Mononuclear cell (primary cell): ENCODE measurements around the gene TARBP2. TPM values are rescaled to one million over a fixed set of nuclear protein-coding genes. Genes with fewer than 3 reads are reported as not detected.

Experiments used
- H3K27me3 ChIP-seq: 2 replicates; pipeline ENCODE4 v1.6.0; 2011; ENCODE audit warnings: low read length, control low read depth; ENCODE audit not compliant: insufficient read depth
- H3K4me1 ChIP-seq: 2 replicates; pipeline ENCODE4 v1.5.1; 2011; ENCODE audit warnings: mild to moderate bottlenecking, low read length, control low read depth; ENCODE audit not compliant: insufficient read depth
- H3K4me3 ChIP-seq: 2 replicates; pipeline ENCODE4 v1.5.1; 2011; ENCODE audit warnings: mild to moderate bottlenecking, low read length, moderate library complexity
- H3K9me3 ChIP-seq: 2 replicates; pipeline ENCODE4 v1.5.1; 2011; ENCODE audit warnings: low read depth, mild to moderate bottlenecking, control low read depth, low read length
- total RNA-seq: library from RNA; depleted of rRNA; stranded (reverse); fragments of >200 nt; gene quantifications from one replicate; pipeline ENCODE4 v1.2.3, GENCODE V29; 2012

TARBP2 gene, protein sequence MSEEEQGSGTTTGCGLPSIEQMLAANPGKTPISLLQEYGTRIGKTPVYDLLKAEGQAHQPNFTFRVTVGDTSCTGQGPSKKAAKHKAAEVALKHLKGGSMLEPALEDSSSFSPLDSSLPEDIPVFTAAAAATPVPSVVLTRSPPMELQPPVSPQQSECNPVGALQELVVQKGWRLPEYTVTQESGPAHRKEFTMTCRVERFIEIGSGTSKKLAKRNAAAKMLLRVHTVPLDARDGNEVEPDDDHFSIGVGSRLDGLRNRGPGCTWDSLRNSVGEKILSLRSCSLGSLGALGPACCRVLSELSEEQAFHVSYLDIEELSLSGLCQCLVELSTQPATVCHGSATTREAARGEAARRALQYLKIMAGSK
- total RNA-seq = 9.4 TPM

DNA sequence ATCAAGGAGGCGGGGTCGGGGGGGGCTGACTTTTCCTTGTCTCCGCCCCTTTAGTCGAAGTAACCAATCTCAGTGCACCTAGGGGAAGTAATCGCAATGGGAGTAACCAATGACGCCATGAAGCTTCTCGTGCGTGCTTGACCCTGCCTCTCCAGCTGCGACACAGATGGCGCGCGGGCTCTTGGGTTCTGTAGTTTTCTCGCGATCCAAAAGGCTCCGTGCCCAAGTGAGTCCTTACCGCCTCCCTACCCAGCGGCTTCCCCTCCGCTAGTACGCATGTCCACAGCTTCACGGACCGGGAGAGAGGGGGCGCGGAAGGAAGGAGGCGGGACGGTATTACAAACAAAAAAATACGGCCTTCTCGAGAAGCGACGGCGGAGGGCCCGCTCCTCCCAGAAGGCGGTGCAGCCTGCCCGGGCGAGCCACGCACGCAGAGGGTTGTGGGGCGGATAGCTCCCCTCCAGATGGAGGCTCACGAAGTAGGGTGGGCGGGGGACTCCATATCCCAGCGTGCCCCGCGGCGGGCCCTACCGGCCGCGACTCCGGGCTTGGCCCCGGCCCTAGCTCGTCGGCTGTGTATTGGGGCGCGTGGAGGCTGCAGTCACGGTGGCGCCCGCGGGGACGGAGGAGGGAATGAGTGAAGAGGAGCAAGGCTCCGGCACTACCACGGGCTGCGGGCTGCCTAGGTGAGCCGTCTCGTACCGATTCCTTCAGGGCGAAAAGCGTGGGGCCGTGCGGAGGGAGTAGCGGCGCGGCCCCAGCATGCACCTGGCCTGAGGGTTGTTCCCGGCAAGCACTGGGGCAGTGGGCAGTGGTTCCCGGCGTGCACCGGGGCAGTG, at the start of gene TARBP2:
Gene TARBP2, plus strand, starts transcription at position 508 of the 839 bp plus-strand sequence. Its CDS starts 126 bp downstream, at position 634.
- Histone ChIP-seq H3K4me3 (peak within 1 kb of the TSS; percentile 60), H3K9me3 (no peaks in the 10 kb centered on the region), H3K4me1 (peaks cover 41% of the 10 kb centered on the region), H3K27me3 (no peaks in the 10 kb centered on the region)

- Histone ChIP-seq H3K4me1 (peaks cover 20% of the 10 kb centered on the region), H3K27me3 (no peaks in the 10 kb centered on the region), H3K4me3 (peak within 1 kb of the TSS; percentile 75), H3K9me3 (no peaks in the 10 kb centered on the region)
Measured at GRCh38 chr12:53451661-53452158, 49.4 kb upstream of the TARBP2 start, which contains the start of gene PCBP2. Gene PCBP2, plus strand, starts transcription at chr12:53452102. Its CDS starts 2,699 bp downstream, at chr12:53454801.

DNA sequence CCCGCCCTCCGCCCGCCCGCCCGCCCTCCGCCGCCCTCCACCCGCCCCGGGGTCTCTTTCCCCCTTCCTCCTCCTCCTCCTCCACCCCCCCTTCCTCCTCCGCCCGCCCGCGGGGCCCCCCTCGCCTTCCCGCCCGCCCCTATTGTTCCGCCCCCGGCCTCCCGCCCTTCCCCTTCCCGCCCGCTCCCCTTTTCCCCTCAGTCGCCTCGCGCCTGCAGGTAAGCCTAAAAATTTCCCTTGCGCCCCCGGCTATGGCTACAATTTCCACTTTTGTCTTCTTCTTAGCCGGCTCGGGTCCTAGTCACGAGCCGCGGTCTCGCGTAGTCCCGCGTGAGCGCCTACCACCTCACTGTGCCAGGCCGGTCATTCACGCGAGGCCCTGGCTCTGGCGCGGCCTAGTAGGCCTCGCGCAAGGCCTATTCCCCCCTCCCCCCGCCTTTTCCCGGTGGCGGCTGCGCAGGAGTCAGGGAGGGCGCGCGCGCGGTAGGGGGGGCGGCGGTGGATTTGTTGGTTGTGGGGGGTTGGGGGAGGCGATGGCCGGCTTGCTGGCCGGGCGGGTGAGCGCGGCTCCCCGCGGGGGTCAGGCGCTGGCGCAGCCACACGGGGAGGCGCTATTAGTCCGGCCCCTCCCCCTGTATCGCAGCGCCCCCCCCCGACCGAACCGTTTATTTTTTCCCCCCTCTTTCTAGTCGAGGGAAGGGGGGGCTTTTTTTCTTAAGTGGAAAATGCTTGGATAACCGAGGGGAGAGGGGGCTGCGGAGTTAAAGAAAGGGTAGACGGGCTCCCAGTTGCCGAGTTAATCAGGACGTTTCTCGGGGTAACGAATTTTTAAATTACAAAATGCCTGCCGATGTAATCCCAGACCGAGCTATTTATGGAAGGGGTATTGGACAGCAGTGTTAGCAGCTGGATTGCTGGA, 48.7 kb upstream of the TARBP2 start:
- no peaks in the 10 kb centered on the region for H3K9me3 ChIP-seq

GRCh38 chr12:53453953-53454640, 47.0 kb upstream of the TARBP2 start:
- Histone ChIP-seq H3K4me1 (peaks cover 20% of the 10 kb centered on the region), H3K4me3 (no peak overlapping the region), H3K9me3 (no peaks in the 10 kb centered on the region), H3K27me3 (no peaks in the 10 kb centered on the region)

More for the DNA sequence above, 48.7 kb upstream of the TARBP2 start:
- Histone ChIP-seq H3K27me3 (no peaks in the 10 kb centered on the region), H3K4me1 (peaks cover 20% of the 10 kb centered on the region), H3K4me3 (peak overlapping the region; percentile 75)

DNA sequence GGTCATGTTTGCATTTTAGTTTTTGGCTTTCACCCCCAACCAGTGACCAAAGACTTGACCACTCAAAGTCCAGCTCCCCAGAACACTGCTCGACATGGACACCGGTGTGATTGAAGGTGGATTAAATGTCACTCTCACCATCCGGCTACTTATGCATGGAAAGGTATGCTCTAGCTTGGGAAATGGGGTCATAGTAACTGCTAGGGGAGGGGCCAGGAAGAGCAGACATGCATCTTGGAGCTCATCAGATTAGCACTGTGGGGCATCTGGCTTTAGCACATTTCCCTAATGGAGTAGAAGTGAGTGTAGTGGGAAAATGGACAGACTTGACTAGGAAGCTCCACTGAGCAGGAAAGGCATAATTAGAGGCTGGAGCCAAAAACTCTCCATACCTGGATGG, 46.4 kb upstream of the TARBP2 start:
- Histone ChIP-seq H3K9me3 (no peaks in the 10 kb centered on the region), H3K4me1 (peaks cover 20% of the 10 kb centered on the region), H3K27me3 (no peaks in the 10 kb centered on the region), H3K4me3 (no peak overlapping the region)

GRCh38 chr12:53456654-53457366, 44.3 kb upstream of the TARBP2 start:
- peaks cover 20% of the 10 kb centered on the region for H3K4me1 ChIP-seq
- H3K4me3 ChIP-seq = no peak overlapping the region
- H3K27me3 ChIP-seq = no peaks in the 10 kb centered on the region
- no peaks in the 10 kb centered on the region for H3K9me3 ChIP-seq

- Histone ChIP-seq H3K4me3 (no peak overlapping the region), H3K9me3 (no peaks in the 10 kb centered on the region), H3K4me1 (peaks cover 9% of the 10 kb centered on the region), H3K27me3 (no peaks in the 10 kb centered on the region)
Measured at GRCh38 chr12:53459097-53459496, 42.0 kb upstream of the TARBP2 start.

DNA sequence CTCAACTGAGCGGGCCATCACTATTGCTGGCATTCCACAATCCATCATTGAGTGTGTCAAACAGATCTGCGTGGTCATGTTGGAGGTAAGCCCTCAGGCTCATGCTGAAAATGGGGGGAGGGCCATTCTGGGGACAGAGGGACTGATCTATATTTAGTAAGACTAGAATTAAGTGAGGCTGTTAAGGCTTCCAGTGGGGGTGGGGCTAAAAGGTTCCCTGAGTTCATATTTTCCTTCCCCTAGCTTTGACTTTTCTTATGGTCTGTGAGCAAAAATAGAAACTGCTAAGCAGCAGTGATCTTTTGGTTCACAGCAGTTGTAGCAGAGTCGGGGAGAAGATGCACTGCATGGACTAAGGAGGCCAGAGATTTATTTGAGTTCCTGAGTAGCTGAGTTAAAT, 40.0 kb upstream of the TARBP2 start:
- Histone ChIP-seq H3K4me3 (no peak overlapping the region), H3K27me3 (no peaks in the 10 kb centered on the region), H3K9me3 (no peaks in the 10 kb centered on the region), H3K4me1 (peaks cover 3% of the 10 kb centered on the region)

DNA sequence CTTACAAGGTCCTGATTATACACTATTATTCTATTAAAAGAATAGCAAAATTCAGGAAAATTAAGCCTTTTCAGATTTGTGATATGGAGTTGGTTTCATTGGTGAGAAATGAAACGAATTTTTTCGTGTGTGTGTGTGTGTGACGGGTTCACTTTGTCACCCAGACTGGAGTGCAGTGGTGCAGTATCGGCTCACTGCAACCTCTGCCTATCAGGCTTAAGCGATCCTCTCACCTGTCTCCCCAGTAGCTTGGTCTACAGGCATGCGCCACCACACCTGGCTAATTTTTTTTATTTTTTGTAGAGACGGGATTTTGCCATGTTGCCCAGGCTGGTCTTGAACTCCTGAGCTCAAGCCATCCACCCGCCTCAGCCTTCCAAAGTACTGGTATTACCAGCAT, 39.5 kb upstream of the TARBP2 start:
- Histone ChIP-seq H3K9me3 (no peaks in the 10 kb centered on the region), H3K4me3 (no peak overlapping the region)

DNA sequence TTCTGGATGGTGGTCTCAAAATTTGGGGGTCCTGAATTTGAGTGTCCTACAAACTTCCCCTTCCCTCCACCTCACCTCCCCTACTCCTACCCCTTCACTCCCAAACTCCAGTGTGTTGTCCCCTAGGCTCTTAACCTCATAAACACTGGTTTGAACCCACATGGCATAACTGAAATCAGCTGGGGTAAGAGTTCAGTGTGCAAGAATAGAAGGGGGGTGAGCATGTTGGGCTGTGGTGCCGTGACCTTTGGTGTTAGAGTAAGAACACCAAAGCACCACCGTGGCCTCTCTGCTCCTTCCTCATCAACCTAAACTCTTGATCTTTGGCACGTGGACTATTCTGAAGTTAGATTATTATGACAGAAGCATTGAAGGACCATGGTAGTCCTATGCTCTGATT, 38.1 kb upstream of the TARBP2 start:
- Histone ChIP-seq H3K9me3 (no peaks in the 10 kb centered on the region), H3K27me3 (no peaks in the 10 kb centered on the region)

More for the DNA sequence above, 39.5 kb upstream of the TARBP2 start:
- no peaks in the 10 kb centered on the region for H3K27me3 ChIP-seq
- H3K4me1 ChIP-seq = peaks cover 3% of the 10 kb centered on the region

GRCh38 chr12:53463802-53464560, 37.1 kb upstream of the TARBP2 start:
- no peak overlapping the region for H3K4me3 ChIP-seq
- peaks cover 3% of the 10 kb centered on the region for H3K4me1 ChIP-seq
- no peaks in the 10 kb centered on the region for H3K27me3 ChIP-seq
- H3K9me3 ChIP-seq = no peaks in the 10 kb centered on the region

More for the DNA sequence above, 38.1 kb upstream of the TARBP2 start:
- no peak overlapping the region for H3K4me3 ChIP-seq
- H3K4me1 ChIP-seq = peaks cover 3% of the 10 kb centered on the region

- no peak overlapping the region for H3K4me3 ChIP-seq
Measured at GRCh38 chr12:53464685-53465418, 36.2 kb upstream of the TARBP2 start.

More at GRCh38 chr12:53464685-53465418, 36.2 kb upstream of the TARBP2 start:
- H3K9me3 ChIP-seq = no peaks in the 10 kb centered on the region
- no peaks in the 10 kb centered on the region for H3K27me3 ChIP-seq
- peaks cover 3% of the 10 kb centered on the region for H3K4me1 ChIP-seq
